Measurements from ENCODE around the gene PTCH2.

- TF ChIP-seq POLR2AphosphoS5 (IDR thresholded peaks at IDR 0.05; ENCODE audit: low read depth, low read length) (no peak), POLR2A (IDR thresholded peaks at IDR 0.05; ENCODE audit: low read depth, low read length) (no peak), TAF1 (IDR thresholded peaks at IDR 0.05; ENCODE audit: low read depth, low read length) (no peak), PAX5 (IDR thresholded peaks at IDR 0.05; ENCODE audit: insufficient read depth, low read length, severe bottlenecking) (no peak)
Observed at GRCh38 chr1:44855742-44856141, 12.7 kb upstream of the PTCH2 start.

Data from GM12891 (cell line).